ENCODE data around the gene NUP107. TPM values are rescaled to one million over a fixed set of nuclear protein-coding genes. Genes with fewer than 3 reads are reported as not detected.

The NUP107 gene
- total and polyA plus RNA-seq, 3 experiments from 2014 or later, result 25.3 to 132 (median 120) TPM

GRCh38 chr12:68766646-68767045 lies 79.9 kb downstream of the NUP107 start:
- H3K9me3 ChIP-seq (ENCODE audit: low read length), result no peaks in the 10 kb centered on the region

DNA sequence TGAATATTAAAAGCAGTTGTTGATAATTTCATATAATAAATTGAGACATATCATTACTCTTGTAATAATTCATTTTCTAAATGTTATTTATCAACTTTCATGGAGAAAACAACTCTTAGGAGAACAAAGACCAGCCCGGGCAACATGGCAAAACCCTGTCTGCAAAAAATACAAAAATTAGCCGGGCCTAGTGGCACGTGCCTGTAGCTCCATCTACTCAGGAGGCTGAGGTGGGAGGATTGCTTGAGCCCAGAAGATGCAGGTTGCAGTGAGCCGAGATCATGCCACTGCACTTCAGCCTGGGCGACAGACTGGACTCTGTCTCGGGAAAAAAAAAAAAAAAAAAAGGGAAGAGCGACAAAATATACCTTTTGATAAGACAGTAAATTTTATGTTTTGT lies 80.4 kb downstream of the NUP107 start:
- Mint-ChIP-seq H3K36me3 (peaks cover 5 to 36% (median 6%) of the 10 kb centered on the region in 3 donors), H3K27me3 (no peaks in the 10 kb centered on the region), H3K9me3 (no peaks in the 10 kb centered on the region), H3K4me3 (no peak overlapping the region), H3K27ac (peak overlapping the region in 1 of 8 donors; percentile 47), H3K4me1 (peaks cover 0 to 1% (median 0%) of the 10 kb centered on the region in 3 donors)
- POLR2A ChIA-PET, result no interaction called here
- Histone ChIP-seq H3K27me3 (ENCODE audit: insufficient read depth, low read length, poor library complexity, severe bottlenecking) (no peaks in the 10 kb centered on the region), H3K27ac (ENCODE audit: low read depth, low read length) (no peak overlapping the region), H3K36me3 (ENCODE audit: insufficient read depth, low read length) (no peaks in the 10 kb centered on the region), H3K4me1 (ENCODE audit: insufficient read depth, low read length) (no peaks in the 10 kb centered on the region), H3K9me3 (ENCODE audit: low read length) (no peaks in the 10 kb centered on the region), H3K4me3 (ENCODE audit: low read length) (no peak overlapping the region)
- no peak for DNase-seq
- CTCF ChIA-PET, result interaction anchor here (1.1 kb wide), 1 partner anchor 12 kb away, joined by 3 read pairs; no protein-coding TSS in a partner anchor

More at GRCh38 chr12:68766646-68767045, 79.9 kb downstream of the NUP107 start:
- peaks cover 0 to 1% (median 0%) of the 10 kb centered on the region in 3 donors for H3K4me1 Mint-ChIP-seq
- H3K27ac Mint-ChIP-seq, result peak overlapping the region in 1 of 8 donors; percentile 54
- H3K4me3 Mint-ChIP-seq, result no peak overlapping the region
- no peak overlapping the region for H3K4me3 ChIP-seq (ENCODE audit: low read length)
- POLR2A ChIA-PET, result interaction anchor here (0.6 kb wide), 1 partner anchor 257 kb away, joined by 3 read pairs; no protein-coding TSS in a partner anchor
- CTCF ChIA-PET, result interaction anchor here (1.1 kb wide), 1 partner anchor 12 kb away, joined by 3 read pairs; no protein-coding TSS in a partner anchor
- no peaks in the 10 kb centered on the region for H3K27me3 Mint-ChIP-seq
- no peaks in the 10 kb centered on the region for H3K36me3 ChIP-seq (ENCODE audit: insufficient read depth, low read length)
- H3K27me3 ChIP-seq (ENCODE audit: insufficient read depth, low read length, poor library complexity, severe bottlenecking), result no peaks in the 10 kb centered on the region
- peaks cover 5 to 41% (median 7%) of the 10 kb centered on the region in 3 donors for H3K36me3 Mint-ChIP-seq
- no peaks in the 10 kb centered on the region for H3K9me3 Mint-ChIP-seq
- no peaks in the 10 kb centered on the region for H3K4me1 ChIP-seq (ENCODE audit: insufficient read depth, low read length)
- H3K27ac ChIP-seq (ENCODE audit: low read depth, low read length), result no peak overlapping the region
- DNase-seq, result no peak

- no peaks in the 10 kb centered on the region for H3K36me3 ChIP-seq (ENCODE audit: insufficient read depth, low read length)
- H3K27ac Mint-ChIP-seq, result no peak overlapping the region
- no peaks in the 10 kb centered on the region for H3K27me3 Mint-ChIP-seq
- no peak overlapping the region for H3K4me3 ChIP-seq (ENCODE audit: low read length)
- no peaks in the 10 kb centered on the region for H3K4me1 ChIP-seq (ENCODE audit: insufficient read depth, low read length)
- no peak for DNase-seq
- no peak overlapping the region for H3K4me3 Mint-ChIP-seq
- H3K27me3 ChIP-seq (ENCODE audit: insufficient read depth, low read length, poor library complexity, severe bottlenecking), result no peaks in the 10 kb centered on the region
- no peak overlapping the region for H3K27ac ChIP-seq (ENCODE audit: low read depth, low read length)
- ChIA-PET CTCF (no interaction called here), POLR2A (no interaction called here)
- H3K4me1 Mint-ChIP-seq, result peaks cover 12 to 14% (median 13%) of the 10 kb centered on the region in 3 donors
- H3K36me3 Mint-ChIP-seq, result peaks cover 5 to 26% (median 5%) of the 10 kb centered on the region in 3 donors
- H3K9me3 Mint-ChIP-seq, result no peaks in the 10 kb centered on the region
- H3K9me3 ChIP-seq (ENCODE audit: low read length), result no peaks in the 10 kb centered on the region
Observed at GRCh38 chr12:68768431-68768939, 81.7 kb downstream of the NUP107 start.

GRCh38 chr12:68769941-68770340 lies 83.2 kb downstream of the NUP107 start:
- Mint-ChIP-seq H3K4me1 (peaks cover 17 to 19% (median 18%) of the 10 kb centered on the region in 3 donors), H3K27ac (peak overlapping the region in 5 of 8 donors; percentile 13 to 59 (median 20)), H3K4me3 (no peak overlapping the region), H3K36me3 (peaks cover 0 to 13% (median 3%) of the 10 kb centered on the region in 3 donors), H3K9me3 (no peaks in the 10 kb centered on the region), H3K27me3 (no peaks in the 10 kb centered on the region)
- Histone ChIP-seq H3K4me1 (ENCODE audit: insufficient read depth, low read length) (no peaks in the 10 kb centered on the region), H3K4me3 (ENCODE audit: low read length) (no peak overlapping the region), H3K27ac (ENCODE audit: low read depth, low read length) (no peak overlapping the region), H3K36me3 (ENCODE audit: insufficient read depth, low read length) (no peaks in the 10 kb centered on the region), H3K27me3 (ENCODE audit: insufficient read depth, low read length, poor library complexity, severe bottlenecking) (no peaks in the 10 kb centered on the region), H3K9me3 (ENCODE audit: low read length) (no peaks in the 10 kb centered on the region)
- POLR2A ChIA-PET, result no interaction called here
- CTCF ChIA-PET, result no interaction called here
- DNase-seq, result no peak

DNA sequence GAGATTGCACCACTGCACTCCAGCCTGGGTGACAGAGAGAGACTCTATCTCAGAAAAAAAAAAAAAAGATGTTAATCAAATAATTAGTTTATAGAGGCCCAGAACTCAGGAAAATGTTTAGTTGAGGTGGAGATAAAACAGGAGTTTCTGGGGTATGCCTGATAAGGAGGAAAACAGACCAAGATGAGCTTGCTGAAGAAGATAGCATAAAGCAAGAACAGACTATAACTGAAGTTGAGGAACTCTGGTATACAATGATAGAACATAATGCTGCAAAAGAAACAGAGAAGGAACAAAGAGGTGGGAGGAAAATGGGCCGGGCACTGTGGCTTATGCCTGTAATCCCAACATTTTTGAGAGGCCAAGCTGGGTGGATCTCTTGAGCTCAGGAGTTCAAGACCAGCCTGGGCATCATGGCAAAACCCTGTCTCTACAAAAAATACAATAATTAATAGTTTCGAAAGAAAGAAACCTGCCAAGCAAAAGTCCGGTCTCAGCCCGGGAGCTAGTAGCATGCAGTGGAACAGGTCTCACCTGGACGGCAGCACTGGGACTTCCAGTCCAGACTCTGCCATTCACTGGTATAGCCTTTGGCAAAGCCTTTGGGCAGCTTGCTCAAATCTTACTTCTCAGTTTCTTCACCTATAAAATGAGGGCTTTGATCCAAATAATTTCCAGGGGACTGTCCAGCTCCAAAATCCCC lies 84.6 kb downstream of the NUP107 start:
- peaks cover 0 to 10% (median 3%) of the 10 kb centered on the region in 3 donors for H3K36me3 Mint-ChIP-seq
- H3K4me3 Mint-ChIP-seq, result no peak overlapping the region
- H3K4me3 ChIP-seq (ENCODE audit: low read length), result no peak overlapping the region
- no peaks in the 10 kb centered on the region for H3K36me3 ChIP-seq (ENCODE audit: insufficient read depth, low read length)
- ChIA-PET POLR2A (interaction anchor here (1.0 kb wide), 1 partner anchor 36 kb away, joined by 3 read pairs; the partner anchor contains the start of gene MDM2), CTCF (interaction anchor here (1.3 kb wide), 1 partner anchor 12 kb away, joined by 3 read pairs; no protein-coding TSS in a partner anchor)
- no peaks in the 10 kb centered on the region for H3K27me3 Mint-ChIP-seq
- H3K9me3 ChIP-seq (ENCODE audit: low read length), result no peaks in the 10 kb centered on the region
- H3K9me3 Mint-ChIP-seq, result no peaks in the 10 kb centered on the region
- H3K27ac Mint-ChIP-seq, result peak overlapping the region in 6 of 8 donors; percentile 10 to 80 (median 54)
- H3K4me1 Mint-ChIP-seq, result peaks cover 17 to 19% (median 18%) of the 10 kb centered on the region in 3 donors
- no peak overlapping the region for H3K27ac ChIP-seq (ENCODE audit: low read depth, low read length)
- DNase-seq, result no peak
- H3K27me3 ChIP-seq (ENCODE audit: insufficient read depth, low read length, poor library complexity, severe bottlenecking), result no peaks in the 10 kb centered on the region
- no peaks in the 10 kb centered on the region for H3K4me1 ChIP-seq (ENCODE audit: insufficient read depth, low read length)

DNA sequence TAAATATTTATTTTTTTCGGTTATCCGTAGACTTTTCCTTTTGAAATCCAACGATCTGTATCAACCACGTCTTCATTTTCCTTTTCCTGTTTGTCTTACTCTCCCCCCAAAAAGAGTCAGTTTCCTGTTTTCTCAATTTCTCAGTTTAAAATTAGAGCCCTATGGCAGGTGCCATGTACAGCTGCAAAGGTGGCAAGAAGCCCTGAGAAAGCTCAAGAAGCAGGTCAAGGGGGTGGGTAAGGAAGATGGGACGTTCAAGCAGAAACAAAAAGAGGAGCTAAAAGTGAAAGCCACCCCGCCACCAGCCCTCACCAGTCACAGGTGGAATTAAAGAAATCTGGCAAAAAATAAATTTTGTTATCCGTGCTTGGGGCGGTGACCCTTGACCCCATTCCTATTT lies 85.9 kb downstream of the NUP107 start:
- H3K36me3 ChIP-seq (ENCODE audit: insufficient read depth, low read length), result no peaks in the 10 kb centered on the region
- Mint-ChIP-seq H3K4me1 (peaks cover 17 to 19% (median 18%) of the 10 kb centered on the region in 3 donors), H3K27me3 (no peaks in the 10 kb centered on the region), H3K27ac (peak overlapping the region; percentile 13 to 85 (median 53)), H3K4me3 (peak overlapping the region in 6 of 7 donors; percentile 10 to 80 (median 49)), H3K9me3 (no peaks in the 10 kb centered on the region), H3K36me3 (peaks cover 0 to 3% (median 2%) of the 10 kb centered on the region in 3 donors)
- no peaks in the 10 kb centered on the region for H3K9me3 ChIP-seq (ENCODE audit: low read length)
- H3K27ac ChIP-seq (ENCODE audit: low read depth, low read length), result no peak overlapping the region
- H3K27me3 ChIP-seq (ENCODE audit: insufficient read depth, low read length, poor library complexity, severe bottlenecking), result no peaks in the 10 kb centered on the region
- POLR2A ChIA-PET, result interaction anchor here (0.5 kb wide), 1 partner anchor 152 kb away, joined by 3 read pairs; no protein-coding TSS in a partner anchor
- DNase-seq, result peak in 2 of 5 donors; percentile 4 to 5
- H3K4me3 ChIP-seq (ENCODE audit: low read length), result no peak overlapping the region
- no peaks in the 10 kb centered on the region for H3K4me1 ChIP-seq (ENCODE audit: insufficient read depth, low read length)
- CTCF ChIA-PET, result interaction anchor here (1.0 kb wide), 1 partner anchor 35 kb away, joined by 3 read pairs; the partner anchor contains the start of gene MDM2

GRCh38 chr12:68773582-68773981 lies 86.8 kb downstream of the NUP107 start:
- CTCF ChIA-PET, result interaction anchor here (1.0 kb wide), 1 partner anchor 34 kb away, joined by 3 read pairs; the partner anchor contains the start of gene MDM2
- peak overlapping the region in 6 of 8 donors; percentile 22 to 87 (median 78) for H3K27ac Mint-ChIP-seq
- H3K4me1 Mint-ChIP-seq, result peaks cover 17 to 19% (median 18%) of the 10 kb centered on the region in 3 donors
- no peak for DNase-seq
- H3K27me3 Mint-ChIP-seq, result no peaks in the 10 kb centered on the region
- peak overlapping the region in 3 of 7 donors; percentile 47 to 80 (median 51) for H3K4me3 Mint-ChIP-seq
- H3K9me3 Mint-ChIP-seq, result no peaks in the 10 kb centered on the region
- Histone ChIP-seq H3K27ac (ENCODE audit: low read depth, low read length) (no peak overlapping the region), H3K36me3 (ENCODE audit: insufficient read depth, low read length) (no peaks in the 10 kb centered on the region), H3K9me3 (ENCODE audit: low read length) (no peaks in the 10 kb centered on the region), H3K4me3 (ENCODE audit: low read length) (no peak overlapping the region), H3K4me1 (ENCODE audit: insufficient read depth, low read length) (no peaks in the 10 kb centered on the region), H3K27me3 (ENCODE audit: insufficient read depth, low read length, poor library complexity, severe bottlenecking) (no peaks in the 10 kb centered on the region)
- POLR2A ChIA-PET, result no interaction called here
- H3K36me3 Mint-ChIP-seq, result no peaks in the 10 kb centered on the region

GRCh38 chr12:68775121-68775630 lies 88.4 kb downstream of the NUP107 start:
- Mint-ChIP-seq H3K36me3 (peaks cover 0 to 2% (median 0%) of the 10 kb centered on the region in 3 donors), H3K4me3 (no peak overlapping the region), H3K9me3 (no peaks in the 10 kb centered on the region), H3K27ac (no peak overlapping the region), H3K4me1 (peaks cover 17 to 19% (median 18%) of the 10 kb centered on the region in 3 donors), H3K27me3 (no peaks in the 10 kb centered on the region)
- H3K4me3 ChIP-seq (ENCODE audit: low read length), result no peak overlapping the region
- H3K4me1 ChIP-seq (ENCODE audit: insufficient read depth, low read length), result no peaks in the 10 kb centered on the region
- H3K27me3 ChIP-seq (ENCODE audit: insufficient read depth, low read length, poor library complexity, severe bottlenecking), result no peaks in the 10 kb centered on the region
- no peak overlapping the region for H3K27ac ChIP-seq (ENCODE audit: low read depth, low read length)
- no peaks in the 10 kb centered on the region for H3K9me3 ChIP-seq (ENCODE audit: low read length)
- no peak for DNase-seq
- CTCF ChIA-PET, result no interaction called here
- POLR2A ChIA-PET, result no interaction called here
- no peaks in the 10 kb centered on the region for H3K36me3 ChIP-seq (ENCODE audit: insufficient read depth, low read length)
